CD4-positive, alpha-beta T cell treated with Interleukin-15 for 4 hours (primary cell): Measurements from ENCODE around the gene TNIK.

Experiments
- DNase-seq: peaks from one replicate; pipeline ENCODE4 v3.0.0-alpha.2; 2020; ENCODE audit warnings: low spot score

TNIK gene

GRCh38 chr3:171226794-171227193, 233.4 kb downstream of the TNIK start:
- DNase-seq: no peak

GRCh38 chr3:171225708-171226107, 234.5 kb downstream of the TNIK start:
- no peak for DNase-seq

GRCh38 chr3:171225165-171225564, 235.0 kb downstream of the TNIK start:
- peak; percentile 45 for DNase-seq

- DNase-seq: no peak
Measured at GRCh38 chr3:171223396-171223795, 236.8 kb downstream of the TNIK start.

GRCh38 chr3:171222995-171223394, 237.2 kb downstream of the TNIK start:
- DNase-seq: no peak

GRCh38 chr3:171221597-171221996, 238.6 kb downstream of the TNIK start:
- DNase-seq: no peak

- DNase-seq: no peak
Measured at GRCh38 chr3:171221104-171221503, 239.1 kb downstream of the TNIK start.

GRCh38 chr3:171219258-171219657, 240.9 kb downstream of the TNIK start:
- no peak for DNase-seq

GRCh38 chr3:171218069-171218468, 242.1 kb downstream of the TNIK start:
- no peak for DNase-seq

- DNase-seq: no peak
Measured at GRCh38 chr3:171213907-171214306, 246.3 kb downstream of the TNIK start.

- no peak for DNase-seq
Measured at GRCh38 chr3:171213178-171213577, 247.0 kb downstream of the TNIK start.

- no peak for DNase-seq
Measured at GRCh38 chr3:171212648-171213047, 247.6 kb downstream of the TNIK start.

GRCh38 chr3:171206283-171206682, 253.9 kb downstream of the TNIK start:
- no peak for DNase-seq

- no peak for DNase-seq
Measured at GRCh38 chr3:171204942-171205341, 255.3 kb downstream of the TNIK start.

GRCh38 chr3:171201825-171202224, 258.4 kb downstream of the TNIK start:
- no peak for DNase-seq

- no peak for DNase-seq
Measured at GRCh38 chr3:171200750-171201088, 259.5 kb downstream of the TNIK start.

- no peak for DNase-seq
Measured at GRCh38 chr3:171200052-171200749, 260.0 kb downstream of the TNIK start.

- no peak for DNase-seq
Measured at GRCh38 chr3:171199473-171199829, 260.8 kb downstream of the TNIK start.

GRCh38 chr3:171198781-171199472, 261.3 kb downstream of the TNIK start:
- DNase-seq: no peak

- no peak for DNase-seq
Measured at GRCh38 chr3:171195686-171196085, 264.5 kb downstream of the TNIK start.

- DNase-seq: no peak
Measured at GRCh38 chr3:171194965-171195364, 265.2 kb downstream of the TNIK start.

- no peak for DNase-seq
Measured at GRCh38 chr3:171193693-171194092, 266.5 kb downstream of the TNIK start.

GRCh38 chr3:171192176-171192854, 267.9 kb downstream of the TNIK start:
- no peak for DNase-seq
